ENCODE measurements around the gene METTL16. TPM values are rescaled to one million over a fixed set of nuclear protein-coding genes. Genes with fewer than 3 reads are reported as not detected.

METTL16 gene
- total and polyA plus RNA-seq, 2 of the 8 experiments (the other 6 are each of a cell fraction or from before 2014, with no cell fraction given): 22.8 to 59.4 TPM

DNA sequence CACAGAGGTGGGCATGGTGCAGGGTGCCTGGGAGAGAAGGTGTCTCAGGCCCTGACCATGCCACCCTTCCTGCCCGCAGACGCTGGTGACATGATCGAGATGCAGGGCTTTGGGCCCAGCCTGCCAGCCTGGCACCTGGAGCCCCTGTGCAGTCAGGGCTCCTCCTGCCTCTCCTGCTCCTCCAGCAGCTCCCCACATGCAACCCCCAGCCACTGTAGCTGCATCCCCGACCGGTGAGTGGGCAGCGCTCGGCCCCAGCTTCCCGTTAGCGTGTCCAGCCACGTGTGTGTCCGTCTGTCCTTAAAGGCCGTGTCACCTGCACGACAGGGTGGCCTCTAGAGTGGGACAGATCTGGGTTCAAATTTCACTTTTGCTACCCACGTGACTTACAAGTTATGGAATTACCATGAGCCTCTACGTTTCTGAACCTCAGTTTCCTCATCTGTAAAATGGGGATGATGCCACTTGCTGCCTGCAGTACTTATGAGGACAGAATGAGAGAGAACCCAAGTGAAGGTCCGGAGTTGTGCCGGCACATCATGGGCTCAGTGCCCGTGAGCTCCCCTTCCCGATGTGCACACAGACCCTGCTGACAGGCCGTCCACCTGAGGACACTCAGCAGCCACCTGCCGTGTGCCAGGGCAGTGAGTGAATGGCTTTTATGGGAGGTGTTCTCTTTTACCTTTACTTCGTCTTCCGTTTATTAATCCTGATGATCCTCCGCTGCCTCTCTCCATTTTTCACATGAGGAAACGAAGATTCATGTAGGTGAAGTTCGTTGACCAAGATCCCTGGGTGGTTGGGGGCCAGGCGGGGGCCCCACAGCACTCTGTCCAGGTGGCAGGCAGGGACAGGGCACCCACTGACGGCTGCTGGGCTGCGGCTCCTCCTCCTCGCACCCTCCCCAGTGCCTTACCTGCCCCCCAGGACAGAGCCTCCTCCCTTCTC is 140.2 kb downstream of the METTL16 start:
- H3K9ac ChIP-seq (replicated peaks in 1 of 4; ENCODE audit: extremely low read depth in 1 of 4, low read depth in 3 of 4, low read length in 3 of 4): no peak overlapping the region
- no peak overlapping the region for H3K18ac ChIP-seq (ENCODE audit: extremely low read depth, low read length)
- H4K20me1 ChIP-seq (replicated peaks in 1 of 2; ENCODE audit: control insufficient read depth in 1 of 2, insufficient read depth in 2 of 2, low read length in 2 of 2): peaks cover 2 to 3% of the 10 kb centered on the region in 2 experiments
- no peak overlapping the region for H2AFZ ChIP-seq (ENCODE audit: low read length)
- H3K4me2 ChIP-seq (ENCODE audit: insufficient read depth in 1 of 2, low read depth in 2 of 2, low read length in 2 of 2): no peak overlapping the region
- POLR2A ChIA-PET (ENCODE audit: partially characterized antibody): interaction anchor here (0.8 to 5.7 kb wide), 6 partner anchors 11 to 45 kb away, joined by 3 to 34 read pairs (median 5); partner anchors contain the start of genes SGSM2 and TSR1
- no peak overlapping the region for H3K14ac ChIP-seq (ENCODE audit: insufficient read length)
- H3K23me2 ChIP-seq (ENCODE audit: low read depth, low read length): no peaks in the 10 kb centered on the region
- FAIRE-seq (no peak), DNase-seq (ENCODE audit: low read depth in 1 of 2, low spot score in 2 of 2) (no peak)
- H3K79me1 ChIP-seq (ENCODE audit: low read depth, low read length): no peaks in the 10 kb centered on the region
- no peak overlapping the region for H3K4ac ChIP-seq (replicated peaks; ENCODE audit: insufficient read length, low read depth, low read length)
- CTCF ChIA-PET (ENCODE audit: partially characterized antibody): interaction anchor here (1.5 to 13.4 kb wide), 6 partner anchors 10 to 45 kb away, joined by 8 to 209 read pairs (median 22); no protein-coding TSS in a partner anchor
- no peak overlapping the region for H2BK120ac ChIP-seq (replicated peaks; ENCODE audit: low read depth, low read length)
- no peak overlapping the region for H3K56ac ChIP-seq (replicated peaks; ENCODE audit: insufficient read length, low read depth, low read length)
- no peak overlapping the region for H4K5ac ChIP-seq (ENCODE audit: insufficient read length, low read depth, low read length)
- H3K27me3 ChIP-seq (replicated peaks in 1 of 4; ENCODE audit: control insufficient read depth in 3 of 4, extremely low read depth in 1 of 4, insufficient read depth in 3 of 4, low read length in 3 of 4): no peaks in the 10 kb centered on the region
- H2BK15ac ChIP-seq (ENCODE audit: low read length): no peak overlapping the region
- H2BK20ac ChIP-seq (ENCODE audit: low read length): no peak overlapping the region
- no peak overlapping the region for H2BK5ac ChIP-seq (ENCODE audit: low read depth, low read length)
- 96% methylated on average over 28 of the region's 30 CpGs; no CpG with 5 or more reads in 1 of the 2 experiments for WGBS, 2 experiments (ENCODE audit: extremely low coverage in 1 of 2, insufficient coverage in 1 of 2, insufficient read length in 1 of 2, insufficient replicate concordance in 2 of 2, low coverage in 1 of 2, low lambda C conversion rate in 2 of 2, missing lambda C conversion rate in 1 of 2)
- peaks cover 0 to 13% (median 5%) of the 10 kb centered on the region in 4 experiments; a peak in 3 of 8 replicates for H3K36me3 ChIP-seq (ENCODE audit: control insufficient read depth in 2 of 4, insufficient read depth in 4 of 4, low read length in 3 of 4)
- no peak overlapping the region for H3K23ac ChIP-seq (ENCODE audit: insufficient read length)
- no peaks in the 10 kb centered on the region for H3K9me3 ChIP-seq (ENCODE audit: insufficient read depth in 2 of 2, low read depth in 1 of 2, low read length in 1 of 2)
- H3K79me2 ChIP-seq (ENCODE audit: control insufficient read depth in 1 of 2, insufficient read depth in 2 of 2, low read length in 2 of 2): no peaks in the 10 kb centered on the region
- no peak overlapping the region for H2AK5ac ChIP-seq (ENCODE audit: low read depth, low read length)
- peaks cover 0 to 12% (median 5%) of the 10 kb centered on the region in 4 experiments; a peak in 3 of 7 replicates for H3K4me1 ChIP-seq (replicated peaks in 1 of 4; ENCODE audit: control insufficient read depth in 3 of 4, insufficient read depth in 4 of 4, low read length in 3 of 4)
- no peak overlapping the region for H2BK12ac ChIP-seq (ENCODE audit: low read depth, low read length)
- no peak overlapping the region for H4K91ac ChIP-seq (replicated peaks; ENCODE audit: insufficient read length, low read length)
- no peak overlapping the region for H3K4me3 ChIP-seq (ENCODE audit: extremely low read depth in 1 of 4, insufficient read depth in 2 of 4, low read depth in 3 of 4, low read length in 4 of 4)
- H3K27ac ChIP-seq (ENCODE audit: low read depth, low read length): no peak overlapping the region
- no peak overlapping the region for H4K8ac ChIP-seq (ENCODE audit: extremely low read depth, insufficient read depth, low read length)
- TF ChIP-seq FOSL1 (IDR thresholded peaks at IDR 0.05; ENCODE audit: insufficient read depth, low read depth, low read length): no peak
- TF ChIP-seq SP2 (IDR thresholded peaks at IDR 0.05; ENCODE audit: low read length): no peak
- TF ChIP-seq JUND (IDR thresholded peaks at IDR 0.05; ENCODE audit: low read length): no peak
- no peak for TF ChIP-seq EZH2 (IDR thresholded peaks at IDR 0.05; ENCODE audit: low read depth, low read length, severe bottlenecking)
- TF ChIP-seq, protein P1, sequence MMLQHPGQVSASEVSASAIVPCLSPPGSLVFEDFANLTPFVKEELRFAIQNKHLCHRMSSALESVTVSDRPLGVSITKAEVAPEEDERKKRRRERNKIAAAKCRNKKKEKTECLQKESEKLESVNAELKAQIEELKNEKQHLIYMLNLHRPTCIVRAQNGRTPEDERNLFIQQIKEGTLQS (IDR thresholded peaks at IDR 0.05; ENCODE audit: insufficient read depth, low read depth, low read length): no peak
- TF ChIP-seq, protein P2, sequence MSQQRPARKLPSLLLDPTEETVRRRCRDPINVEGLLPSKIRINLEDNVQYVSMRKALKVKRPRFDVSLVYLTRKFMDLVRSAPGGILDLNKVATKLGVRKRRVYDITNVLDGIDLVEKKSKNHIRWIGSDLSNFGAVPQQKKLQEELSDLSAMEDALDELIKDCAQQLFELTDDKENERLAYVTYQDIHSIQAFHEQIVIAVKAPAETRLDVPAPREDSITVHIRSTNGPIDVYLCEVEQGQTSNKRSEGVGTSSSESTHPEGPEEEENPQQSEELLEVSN (IDR thresholded peaks at IDR 0.05): no peak
- no peak for TF ChIP-seq SRF (IDR thresholded peaks at IDR 0.05; ENCODE audit: low read depth, low read length)
- no peak for TF ChIP-seq SIRT6 (IDR thresholded peaks at IDR 0.05; ENCODE audit: low read length)
- TF ChIP-seq HDAC6 (IDR thresholded peaks at IDR 0.05; ENCODE audit: low read depth, low read length): no peak
- TF ChIP-seq BCL11A (IDR thresholded peaks at IDR 0.05; ENCODE audit: low read depth in 2 of 2, low read length in 2 of 2): no peak
